ENCODE results near the gene CARD6. TPM values are rescaled to one million over a fixed set of nuclear protein-coding genes. Genes with fewer than 3 reads are reported as not detected.

CARD6 gene
- total RNA-seq, 1 donor from 2014 or later: 2.1 TPM

DNA sequence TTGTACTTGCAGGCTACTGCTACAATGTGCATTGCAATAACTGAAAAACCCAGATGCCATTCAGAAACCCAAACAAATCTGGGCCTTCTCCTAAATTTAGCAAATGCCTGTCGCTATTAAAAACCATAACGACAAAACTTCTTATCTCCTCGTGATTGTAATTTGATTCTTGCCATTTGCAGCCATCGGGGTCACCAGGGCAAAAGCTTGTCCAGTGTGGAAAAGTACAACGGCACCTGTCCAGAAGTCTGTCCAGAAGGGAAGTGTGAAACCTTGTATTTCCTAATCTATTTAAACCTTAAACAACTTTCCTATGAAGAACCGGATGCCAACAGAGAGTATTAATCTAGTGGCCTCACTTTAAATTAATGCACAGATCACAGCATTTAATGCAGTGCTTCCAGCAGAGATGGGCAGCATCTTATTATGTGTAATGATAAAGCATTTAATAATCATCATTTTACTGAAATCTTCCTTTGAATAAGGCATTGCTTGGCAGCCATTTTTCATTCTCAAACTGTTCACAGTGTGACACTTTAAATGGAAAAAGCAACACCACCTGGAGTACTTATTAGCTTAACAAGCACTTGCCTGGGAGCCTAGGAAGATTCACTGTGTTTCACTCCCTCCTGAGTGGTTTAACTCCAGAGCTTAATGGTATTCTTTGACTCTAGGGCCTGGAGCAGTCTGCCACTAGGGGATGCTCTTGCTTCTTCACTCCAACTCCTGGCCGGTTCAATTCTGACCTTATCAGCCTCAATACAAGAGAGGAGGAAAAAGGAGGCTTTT, 63.2 kb downstream of the CARD6 start:
- no peak overlapping the region for H3K27ac Mint-ChIP-seq
- H3K27me3 Mint-ChIP-seq (ENCODE audit: insufficient read depth): peaks cover 6% of the 10 kb centered on the region
- H3K9me3 Mint-ChIP-seq: no peaks in the 10 kb centered on the region
- H3K4me1 Mint-ChIP-seq (ENCODE audit: low read depth): no peaks in the 10 kb centered on the region
- no peaks in the 10 kb centered on the region for H3K36me3 Mint-ChIP-seq (ENCODE audit: low read depth)
- intact Hi-C loops (cut with micrococcal nuclease): loop anchor here (2.0 kb wide), 1 partner anchor 938 kb away; no protein-coding TSS in a partner anchor
- H3K4me3 Mint-ChIP-seq: no peak overlapping the region
- DNase-seq (ENCODE audit: low spot score): no peak

DNA sequence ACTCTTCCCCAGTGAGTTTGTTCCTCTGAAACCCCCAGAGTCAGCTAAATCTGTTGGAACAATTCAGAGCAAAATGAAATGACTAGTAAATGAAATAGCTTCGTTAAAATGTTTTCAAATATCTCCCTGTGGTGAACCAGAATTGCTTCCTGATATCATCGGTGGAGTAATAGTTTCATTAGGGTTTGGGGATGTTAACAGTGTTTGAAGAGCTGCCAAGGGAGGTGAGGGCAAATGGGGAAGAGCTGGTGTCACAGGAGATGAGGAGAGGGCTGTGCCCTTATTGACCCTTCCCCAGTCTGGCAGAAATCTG, 63.8 kb downstream of the CARD6 start:
- H3K36me3 Mint-ChIP-seq (ENCODE audit: low read depth): no peaks in the 10 kb centered on the region
- no peaks in the 10 kb centered on the region for H3K9me3 Mint-ChIP-seq
- H3K4me3 Mint-ChIP-seq: no peak overlapping the region
- no peaks in the 10 kb centered on the region for H3K4me1 Mint-ChIP-seq (ENCODE audit: low read depth)
- intact Hi-C loops (cut with micrococcal nuclease): loop anchor here (2.0 kb wide), 1 partner anchor 938 kb away; no protein-coding TSS in a partner anchor
- DNase-seq (ENCODE audit: low spot score): no peak
- H3K27ac Mint-ChIP-seq: no peak overlapping the region
- H3K27me3 Mint-ChIP-seq (ENCODE audit: insufficient read depth): peaks cover 9% of the 10 kb centered on the region

DNA sequence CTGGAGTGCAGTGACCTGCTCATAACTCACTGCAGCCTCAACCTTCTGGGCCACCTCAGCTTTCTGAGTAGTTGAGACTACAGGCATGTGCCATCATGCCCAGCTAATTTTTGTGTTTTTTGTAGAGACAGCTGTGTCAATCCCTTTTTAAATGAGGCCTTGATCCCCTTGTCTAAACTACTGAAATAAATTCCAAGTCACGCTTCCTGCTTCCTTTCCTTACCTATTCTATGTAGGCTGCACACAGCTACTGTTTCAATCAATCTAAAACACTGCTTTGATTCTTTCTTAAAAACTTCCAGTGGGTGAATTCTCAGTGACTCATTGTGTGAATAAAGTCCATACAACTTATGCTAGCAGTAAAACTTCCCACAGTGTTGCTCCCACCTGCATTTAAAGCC, 65.2 kb downstream of the CARD6 start:
- H3K4me1 Mint-ChIP-seq (ENCODE audit: low read depth): no peaks in the 10 kb centered on the region
- intact Hi-C loops (cut with micrococcal nuclease): no loop called here
- H3K27me3 Mint-ChIP-seq (ENCODE audit: insufficient read depth): peaks cover 9% of the 10 kb centered on the region
- H3K36me3 Mint-ChIP-seq (ENCODE audit: low read depth): no peaks in the 10 kb centered on the region
- no peak overlapping the region for H3K27ac Mint-ChIP-seq
- no peaks in the 10 kb centered on the region for H3K9me3 Mint-ChIP-seq
- no peak overlapping the region for H3K4me3 Mint-ChIP-seq
- no peak for DNase-seq (ENCODE audit: low spot score)

DNA sequence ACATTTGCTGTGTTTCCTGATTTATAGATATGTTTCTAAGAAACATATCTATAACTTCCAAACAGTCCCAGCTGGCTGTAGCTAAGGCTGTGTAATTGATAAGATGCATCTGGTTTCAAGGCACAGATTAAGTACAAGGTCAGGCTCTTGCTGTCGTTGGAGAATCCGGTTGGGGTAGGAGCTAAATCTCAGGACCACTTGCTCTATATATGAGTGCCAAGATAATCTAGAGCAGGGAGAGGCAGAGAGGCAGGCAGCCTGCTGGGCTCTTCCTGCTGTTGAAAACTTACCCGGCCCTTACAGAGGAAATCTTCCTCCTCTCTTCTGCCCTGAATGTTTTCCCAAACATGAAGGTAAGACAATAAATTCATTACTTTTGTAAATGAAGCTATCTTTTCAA, 68.1 kb downstream of the CARD6 start, which contains the start of gene C7:
Gene C7, plus strand, starts transcription at position 234 of the 400 bp plus-strand sequence. Its CDS starts 114 bp downstream, at position 348.
- intact Hi-C loops (cut with micrococcal nuclease): no loop called here
- Mint-ChIP-seq H3K36me3 (ENCODE audit: low read depth) (no peaks in the 10 kb centered on the region), H3K4me3 (no peak within 1 kb of the TSS), H3K9me3 (no peaks in the 10 kb centered on the region), H3K27ac (no peak within 1 kb of the TSS), H3K4me1 (ENCODE audit: low read depth) (no peaks in the 10 kb centered on the region), H3K27me3 (ENCODE audit: insufficient read depth) (peaks cover 10% of the 10 kb centered on the region)
- no peak for DNase-seq (ENCODE audit: low spot score)

DNA sequence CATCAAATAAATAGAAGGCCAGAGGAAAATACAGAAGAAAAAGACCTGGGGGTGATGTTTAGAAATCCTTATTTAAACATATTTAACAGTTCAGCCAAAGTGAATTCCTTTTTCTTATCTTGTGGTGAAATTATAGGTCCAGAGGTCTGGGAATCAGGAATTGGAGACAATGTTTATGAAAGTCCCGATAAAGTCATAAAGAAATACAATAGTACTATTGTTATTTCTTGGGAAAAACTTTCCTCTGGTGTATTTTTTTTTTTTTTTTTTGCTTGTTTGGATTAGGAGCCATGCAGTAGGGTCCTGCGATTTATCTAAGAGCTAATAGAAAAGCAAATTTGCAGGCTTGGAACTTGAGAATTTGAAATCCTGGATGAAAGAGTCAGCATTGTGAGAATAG, 68.6 kb downstream of the CARD6 start:
- Mint-ChIP-seq H3K9me3 (no peaks in the 10 kb centered on the region), H3K27me3 (ENCODE audit: insufficient read depth) (peaks cover 10% of the 10 kb centered on the region), H3K4me3 (no peak overlapping the region), H3K4me1 (ENCODE audit: low read depth) (no peaks in the 10 kb centered on the region), H3K36me3 (ENCODE audit: low read depth) (no peaks in the 10 kb centered on the region), H3K27ac (no peak overlapping the region)
- no peak for DNase-seq (ENCODE audit: low spot score)
- intact Hi-C loops (cut with micrococcal nuclease): no loop called here

Other genes starting within 250 kb of the CARD6 start
- gene PTGER4, start 161.5 kb upstream of the CARD6 start, total RNA-seq: 57.3 and 61.0 TPM in 2 replicates
- 23.4 and 24.6 TPM in 2 replicates for gene TTC33, start 85.4 kb upstream of the CARD6 start, total RNA-seq
- gene PRKAA1, start 43.0 kb upstream of the CARD6 start, total RNA-seq: 56.6 and 59.0 TPM in 2 replicates
- gene RPL37, start 6.1 kb upstream of the CARD6 start, total RNA-seq: 1,451 and 1,473 TPM in 2 replicates
- gene C7, start 68.1 kb downstream of the CARD6 start, total RNA-seq: not detected in 2 replicates
- not detected in 2 replicates for gene MROH2B, start 230.0 kb downstream of the CARD6 start, total RNA-seq